Measurements from ENCODE around the gene DNHD1.
A peak's percentile ranks its signal among the peaks of the same experiment; 100 is the strongest.

DNHD1 gene

DNA sequence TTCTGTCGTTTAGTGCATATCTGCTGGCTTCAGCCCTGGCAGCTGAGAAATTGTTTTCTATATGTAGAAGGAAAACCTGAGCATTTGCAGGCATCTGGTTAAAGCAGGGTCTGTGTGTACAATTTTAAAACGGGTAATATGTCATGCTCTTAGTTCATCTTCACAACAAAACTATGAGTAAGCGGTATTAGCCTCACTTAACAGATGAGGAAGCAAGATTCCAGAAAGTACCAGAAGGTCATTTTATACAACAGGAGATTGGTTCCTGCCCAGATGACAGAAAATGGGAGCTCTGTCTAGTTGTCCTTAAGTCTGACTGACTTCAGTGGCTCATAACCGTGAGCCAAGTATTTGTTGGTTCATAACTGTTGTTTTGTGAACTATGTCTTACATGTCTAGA lies 14.6 kb upstream of the DNHD1 start:
- Histone ChIP-seq H3K9me3 (ENCODE audit: insufficient read depth, low read depth, low read length) (no peaks in the 10 kb centered on the region), H3K9ac (ENCODE audit: low read depth, low read length) (peak overlapping the region; percentile 94; the same call in 1 of the 2 replicates), H3K27ac (ENCODE audit: low read depth, low read length) (no peak overlapping the region), H3K36me3 (ENCODE audit: insufficient read depth, low read length) (peaks cover 80% of the 10 kb centered on the region), H3K4me1 (ENCODE audit: insufficient read depth, low read length) (peaks cover 8% of the 10 kb centered on the region; the same call in 1 of the 2 replicates), H3K27me3 (ENCODE audit: insufficient read depth, low read length) (no peaks in the 10 kb centered on the region), H3K4me3 (ENCODE audit: low read length) (peak overlapping the region; percentile 94)
- WGBS: 94% methylated on average over 4 of the region's 4 CpGs

DNA sequence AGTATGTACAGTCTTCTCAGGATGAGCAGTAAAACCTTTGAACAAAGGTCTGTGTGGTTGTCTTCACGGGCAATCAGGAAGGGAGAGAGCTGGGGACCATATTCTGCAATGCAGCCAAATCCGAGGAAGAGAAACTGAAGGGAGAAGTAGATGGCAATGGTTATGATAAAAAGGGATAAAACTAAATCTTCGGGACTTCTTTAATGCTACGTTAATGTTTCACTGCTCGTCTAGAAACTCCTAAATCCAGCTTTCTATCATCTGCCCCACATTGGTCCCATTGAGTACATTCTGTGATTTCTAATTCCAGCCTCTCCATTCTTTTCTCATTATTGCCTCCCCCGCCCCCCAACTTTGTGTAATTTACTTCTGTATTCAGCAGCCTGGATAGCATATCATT lies 14.1 kb upstream of the DNHD1 start:
- Histone ChIP-seq H3K27ac (ENCODE audit: low read depth, low read length) (no peak overlapping the region), H3K4me3 (ENCODE audit: low read length) (no peak overlapping the region), H3K9me3 (ENCODE audit: insufficient read depth, low read depth, low read length) (no peaks in the 10 kb centered on the region), H3K27me3 (ENCODE audit: insufficient read depth, low read length) (no peaks in the 10 kb centered on the region), H3K9ac (ENCODE audit: low read depth, low read length) (no peak overlapping the region), H3K36me3 (ENCODE audit: insufficient read depth, low read length) (peaks cover 80% of the 10 kb centered on the region), H3K4me1 (ENCODE audit: insufficient read depth, low read length) (peaks cover 8% of the 10 kb centered on the region; the same call in 1 of the 2 replicates)
- 95% methylated on average over 6 of the region's 6 CpGs for WGBS

DNA sequence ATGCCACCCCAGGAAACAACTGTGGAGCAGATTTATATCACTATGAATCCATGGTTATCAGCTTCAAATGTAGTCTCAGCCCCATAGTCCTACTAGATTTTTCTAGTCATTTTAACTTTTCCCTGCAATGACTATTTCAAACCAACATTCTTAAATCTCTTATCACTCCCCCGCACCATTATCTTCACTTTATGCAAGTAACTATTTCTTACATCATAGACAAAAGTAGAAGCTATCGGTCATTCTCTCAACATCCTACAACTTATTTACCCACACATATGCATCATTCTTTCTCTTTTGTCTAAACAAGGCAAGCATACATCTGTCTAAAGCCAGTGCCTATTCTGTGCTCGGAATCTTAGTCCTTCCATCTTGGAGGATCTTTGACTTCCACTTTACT lies 11.4 kb upstream of the DNHD1 start:
- no peak overlapping the region for H3K9ac ChIP-seq (ENCODE audit: low read depth, low read length)
- H3K27ac ChIP-seq (ENCODE audit: low read depth, low read length): no peak overlapping the region
- no peak overlapping the region for H3K4me3 ChIP-seq (ENCODE audit: low read length)
- H3K27me3 ChIP-seq (ENCODE audit: insufficient read depth, low read length): no peaks in the 10 kb centered on the region
- whole genome bisulfite sequencing: 94% methylated on average over 3 of the region's 3 CpGs
- peaks cover 4% of the 10 kb centered on the region; the same call in 1 of the 2 replicates for H3K4me1 ChIP-seq (ENCODE audit: insufficient read depth, low read length)
- no peaks in the 10 kb centered on the region for H3K9me3 ChIP-seq (ENCODE audit: insufficient read depth, low read depth, low read length)
- peaks cover 67% of the 10 kb centered on the region for H3K36me3 ChIP-seq (ENCODE audit: insufficient read depth, low read length)

DNA sequence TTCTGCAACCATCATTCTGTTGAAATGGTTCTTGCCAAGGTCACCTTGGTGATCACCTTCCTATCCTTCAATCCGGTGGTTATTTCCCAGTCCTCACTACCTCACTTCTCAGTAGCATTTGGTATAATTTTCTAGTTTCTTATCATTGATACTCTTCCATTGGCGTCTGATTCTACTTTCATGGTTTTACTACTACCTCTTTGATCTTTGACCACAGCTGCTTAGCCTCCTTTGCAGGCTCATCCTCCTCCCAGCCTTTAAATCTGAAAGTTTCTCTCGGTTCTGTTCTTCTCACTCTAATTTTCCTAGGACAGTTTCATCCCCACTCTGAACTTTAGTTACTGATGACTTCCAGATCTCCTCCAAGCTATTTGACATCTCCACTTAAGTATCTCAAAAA lies 10.8 kb upstream of the DNHD1 start:
- Histone ChIP-seq H3K4me3 (ENCODE audit: low read length) (no peak overlapping the region), H3K27me3 (ENCODE audit: insufficient read depth, low read length) (no peaks in the 10 kb centered on the region), H3K9me3 (ENCODE audit: insufficient read depth, low read depth, low read length) (no peaks in the 10 kb centered on the region), H3K9ac (ENCODE audit: low read depth, low read length) (no peak overlapping the region), H3K4me1 (ENCODE audit: insufficient read depth, low read length) (peaks cover 4% of the 10 kb centered on the region; the same call in 1 of the 2 replicates), H3K36me3 (ENCODE audit: insufficient read depth, low read length) (peaks cover 67% of the 10 kb centered on the region), H3K27ac (ENCODE audit: low read depth, low read length) (no peak overlapping the region)
- WGBS: 95% methylated on average over 3 of the region's 3 CpGs

DNA sequence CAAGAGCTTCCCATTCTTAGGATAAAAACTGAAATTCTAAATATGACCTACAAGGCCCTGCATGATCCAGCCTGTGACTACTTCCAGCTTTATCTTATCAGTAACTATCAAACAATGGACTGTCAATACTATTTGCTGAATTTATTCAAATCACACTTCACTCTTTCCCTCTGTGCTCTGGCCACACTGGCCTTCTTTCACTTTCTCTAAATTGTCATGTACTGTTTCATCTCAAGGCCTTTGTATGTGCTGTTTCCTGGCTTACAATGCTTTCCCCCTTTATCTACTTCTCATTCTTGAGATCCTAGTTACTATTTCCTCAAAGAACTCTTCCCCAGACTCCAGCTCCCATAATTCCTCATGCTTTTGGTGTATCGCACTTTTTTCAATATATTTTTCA lies 10.1 kb upstream of the DNHD1 start:
- H3K9ac ChIP-seq (ENCODE audit: low read depth, low read length): no peak overlapping the region
- H3K27ac ChIP-seq (ENCODE audit: low read depth, low read length): no peak overlapping the region
- WGBS: 100% methylated on average over 1 of the region's 1 CpG
- peaks cover 71% of the 10 kb centered on the region for H3K36me3 ChIP-seq (ENCODE audit: insufficient read depth, low read length)
- H3K4me3 ChIP-seq (ENCODE audit: low read length): no peak overlapping the region
- no peaks in the 10 kb centered on the region for H3K27me3 ChIP-seq (ENCODE audit: insufficient read depth, low read length)
- H3K4me1 ChIP-seq (ENCODE audit: insufficient read depth, low read length): peaks cover 4% of the 10 kb centered on the region; the same call in 1 of the 2 replicates
- no peaks in the 10 kb centered on the region for H3K9me3 ChIP-seq (ENCODE audit: insufficient read depth, low read depth, low read length)

DNA sequence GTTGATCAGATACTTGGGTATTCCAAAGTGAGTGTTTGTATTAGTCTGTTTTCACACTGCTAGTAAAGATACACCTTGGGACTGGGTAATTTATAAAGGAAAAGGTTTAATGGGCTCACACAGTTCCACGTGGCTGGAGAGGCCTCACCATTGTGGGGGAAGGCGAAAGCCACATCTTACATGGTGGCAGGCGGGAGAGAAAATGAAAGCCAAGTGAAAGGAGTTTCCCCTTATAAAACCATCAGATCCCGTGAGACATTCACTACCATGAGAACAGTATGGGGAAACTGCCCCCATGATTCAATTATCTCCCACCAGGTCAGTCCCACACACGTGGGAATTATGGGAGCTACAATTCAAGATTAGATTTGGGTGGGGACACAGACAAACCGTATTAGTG lies 8.7 kb upstream of the DNHD1 start:
- WGBS: 86% methylated on average over 6 of the region's 6 CpGs
- Histone ChIP-seq H3K4me1 (ENCODE audit: insufficient read depth, low read length) (no peaks in the 10 kb centered on the region), H3K4me3 (ENCODE audit: low read length) (no peak overlapping the region), H3K36me3 (ENCODE audit: insufficient read depth, low read length) (peaks cover 68% of the 10 kb centered on the region), H3K27me3 (ENCODE audit: insufficient read depth, low read length) (no peaks in the 10 kb centered on the region), H3K9me3 (ENCODE audit: insufficient read depth, low read depth, low read length) (no peaks in the 10 kb centered on the region), H3K27ac (ENCODE audit: low read depth, low read length) (no peak overlapping the region), H3K9ac (ENCODE audit: low read depth, low read length) (no peak overlapping the region)

DNA sequence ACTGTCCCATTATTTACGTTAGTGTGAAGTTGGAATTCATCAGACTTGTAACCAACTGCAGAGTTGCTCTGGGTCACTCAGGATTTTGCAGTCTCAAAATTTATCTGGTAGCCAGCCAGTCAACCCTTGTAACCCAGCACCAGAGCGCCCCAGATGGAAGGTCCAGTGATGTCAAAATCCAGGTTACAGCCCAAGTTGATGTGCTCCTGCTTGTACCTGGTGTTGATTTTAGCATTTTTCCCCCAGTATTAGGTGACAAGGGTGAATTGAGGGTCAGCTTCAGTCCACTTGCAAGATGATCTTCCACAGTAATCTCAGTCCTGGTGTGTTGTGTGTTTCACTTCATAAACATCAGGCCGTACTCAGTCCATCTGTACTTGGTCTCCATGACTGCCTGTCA lies 8.3 kb upstream of the DNHD1 start:
- WGBS: 94% methylated on average over 3 of the region's 3 CpGs
- Histone ChIP-seq H3K9me3 (ENCODE audit: insufficient read depth, low read depth, low read length) (no peaks in the 10 kb centered on the region), H3K9ac (ENCODE audit: low read depth, low read length) (no peak overlapping the region), H3K4me1 (ENCODE audit: insufficient read depth, low read length) (no peaks in the 10 kb centered on the region), H3K27ac (ENCODE audit: low read depth, low read length) (no peak overlapping the region), H3K4me3 (ENCODE audit: low read length) (no peak overlapping the region), H3K27me3 (ENCODE audit: insufficient read depth, low read length) (no peaks in the 10 kb centered on the region), H3K36me3 (ENCODE audit: insufficient read depth, low read length) (peaks cover 63% of the 10 kb centered on the region)

DNA sequence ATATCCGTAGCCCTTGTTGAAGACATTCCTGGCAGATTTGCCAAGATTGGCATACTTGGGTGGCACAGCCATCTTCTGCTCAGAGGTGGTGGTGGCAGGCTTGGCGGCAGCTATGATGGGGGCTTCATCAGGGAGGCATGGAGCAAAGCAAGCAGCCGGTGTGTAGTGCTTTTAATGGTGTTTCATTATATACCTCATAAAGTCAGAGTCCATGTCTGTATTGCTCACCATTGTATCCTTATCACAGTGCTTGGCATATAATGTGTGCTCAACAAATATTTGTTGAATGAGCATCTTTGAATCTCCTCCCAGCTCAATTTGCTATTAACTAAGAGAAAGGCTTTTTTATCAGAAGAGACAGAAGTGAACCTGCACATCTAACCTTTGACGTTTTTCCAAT lies 7.8 kb upstream of the DNHD1 start:
- H3K36me3 ChIP-seq (ENCODE audit: insufficient read depth, low read length): peaks cover 60% of the 10 kb centered on the region

DNA sequence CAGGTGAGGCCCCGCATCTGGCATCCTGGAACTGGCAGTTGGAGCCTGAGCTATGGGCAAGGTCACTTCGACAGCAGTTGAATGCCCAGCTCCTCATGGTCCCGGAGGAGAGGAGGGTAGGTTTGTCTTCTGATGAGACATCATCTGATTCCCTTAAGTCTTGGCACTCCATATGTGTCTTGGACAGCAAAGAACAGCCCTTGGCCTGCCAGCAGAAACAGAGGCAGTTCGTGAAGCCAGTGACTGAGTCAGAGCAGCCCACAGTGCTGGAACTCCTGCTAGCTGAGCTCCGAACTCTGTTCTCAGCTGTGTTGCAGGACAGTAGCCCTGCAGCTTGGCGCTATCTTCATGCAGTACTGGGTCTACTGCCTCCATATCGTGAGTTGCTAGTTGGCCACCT lies 1.0 kb downstream of the DNHD1 start:
- Histone ChIP-seq H3K9me3 (ENCODE audit: insufficient read depth, low read depth, low read length) (no peaks in the 10 kb centered on the region), H3K27me3 (ENCODE audit: insufficient read depth, low read length) (no peaks in the 10 kb centered on the region), H3K4me1 (ENCODE audit: insufficient read depth, low read length) (peaks cover 3% of the 10 kb centered on the region; the same call in 1 of the 2 replicates), H3K27ac (ENCODE audit: low read depth, low read length) (no peak overlapping the region), H3K36me3 (ENCODE audit: insufficient read depth, low read length) (peaks cover 27% of the 10 kb centered on the region), H3K4me3 (ENCODE audit: low read length) (no peak overlapping the region), H3K9ac (ENCODE audit: low read depth, low read length) (no peak overlapping the region)
- 73% methylated on average over 7 of the region's 7 CpGs for WGBS

More for the DNA sequence above, 7.8 kb upstream of the DNHD1 start:
- Histone ChIP-seq H3K4me1 (ENCODE audit: insufficient read depth, low read length) (no peaks in the 10 kb centered on the region), H3K27me3 (ENCODE audit: insufficient read depth, low read length) (no peaks in the 10 kb centered on the region), H3K9ac (ENCODE audit: low read depth, low read length) (no peak overlapping the region), H3K4me3 (ENCODE audit: low read length) (no peak overlapping the region), H3K27ac (ENCODE audit: low read depth, low read length) (no peak overlapping the region), H3K9me3 (ENCODE audit: insufficient read depth, low read depth, low read length) (no peaks in the 10 kb centered on the region)
- WGBS: 94% methylated on average over 3 of the region's 4 CpGs

DNA sequence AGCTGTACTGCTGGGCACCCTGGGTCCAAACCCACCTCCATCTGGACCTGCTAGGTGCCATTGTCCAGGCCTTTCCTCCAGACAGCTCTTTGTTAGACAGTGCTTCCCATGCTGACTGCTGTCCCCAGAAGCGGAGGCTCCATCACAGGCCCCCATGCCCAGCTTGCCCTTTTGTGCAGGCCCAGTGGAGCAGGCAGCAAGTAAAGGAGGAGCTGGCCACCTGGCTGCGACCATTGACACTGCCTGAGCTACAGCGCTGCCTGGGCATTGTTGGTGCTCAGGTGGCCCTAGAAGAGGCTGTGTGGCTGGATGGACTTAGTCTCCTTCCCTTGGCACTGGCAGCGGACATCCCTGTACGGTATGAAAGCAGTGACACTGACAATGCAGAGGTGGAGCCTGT lies 1.5 kb downstream of the DNHD1 start:
- Histone ChIP-seq H3K4me3 (ENCODE audit: low read length) (no peak overlapping the region), H3K4me1 (ENCODE audit: insufficient read depth, low read length) (peaks cover 3% of the 10 kb centered on the region; the same call in 1 of the 2 replicates), H3K36me3 (ENCODE audit: insufficient read depth, low read length) (peaks cover 30% of the 10 kb centered on the region), H3K27ac (ENCODE audit: low read depth, low read length) (no peak overlapping the region), H3K27me3 (ENCODE audit: insufficient read depth, low read length) (no peaks in the 10 kb centered on the region), H3K9ac (ENCODE audit: low read depth, low read length) (no peak overlapping the region), H3K9me3 (ENCODE audit: insufficient read depth, low read depth, low read length) (no peaks in the 10 kb centered on the region)
- 94% methylated on average over 5 of the region's 5 CpGs for WGBS

DNA sequence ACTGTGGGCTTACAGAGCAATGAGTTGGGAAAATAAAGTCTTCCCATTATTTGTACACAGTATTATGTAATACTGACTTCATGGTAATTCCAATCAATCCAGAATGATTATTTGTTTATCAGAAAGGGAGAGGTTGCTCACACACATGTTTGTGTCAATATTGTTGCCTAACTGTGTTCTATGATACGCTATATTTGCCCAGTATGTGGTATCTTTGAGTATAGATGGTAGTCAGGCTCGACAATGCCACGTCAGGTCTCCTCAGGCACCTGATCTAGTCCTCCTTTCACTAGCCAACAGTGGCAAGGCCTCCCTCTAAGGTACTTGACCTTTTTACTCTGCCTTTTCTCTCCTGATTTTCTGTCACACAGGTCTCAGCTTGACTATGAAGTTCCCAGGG lies 5.3 kb downstream of the DNHD1 start:
- H3K27me3 ChIP-seq (ENCODE audit: insufficient read depth, low read length): no peaks in the 10 kb centered on the region
- 96% methylated on average over 3 of the region's 3 CpGs for WGBS
- H3K4me3 ChIP-seq (ENCODE audit: low read length): no peak overlapping the region
- H3K9me3 ChIP-seq (ENCODE audit: insufficient read depth, low read depth, low read length): no peaks in the 10 kb centered on the region
- no peak overlapping the region for H3K27ac ChIP-seq (ENCODE audit: low read depth, low read length)
- H3K9ac ChIP-seq (ENCODE audit: low read depth, low read length): no peak overlapping the region
- peaks cover 2% of the 10 kb centered on the region; the same call in 1 of the 2 replicates for H3K4me1 ChIP-seq (ENCODE audit: insufficient read depth, low read length)
- peaks cover 23% of the 10 kb centered on the region for H3K36me3 ChIP-seq (ENCODE audit: insufficient read depth, low read length)

DNA sequence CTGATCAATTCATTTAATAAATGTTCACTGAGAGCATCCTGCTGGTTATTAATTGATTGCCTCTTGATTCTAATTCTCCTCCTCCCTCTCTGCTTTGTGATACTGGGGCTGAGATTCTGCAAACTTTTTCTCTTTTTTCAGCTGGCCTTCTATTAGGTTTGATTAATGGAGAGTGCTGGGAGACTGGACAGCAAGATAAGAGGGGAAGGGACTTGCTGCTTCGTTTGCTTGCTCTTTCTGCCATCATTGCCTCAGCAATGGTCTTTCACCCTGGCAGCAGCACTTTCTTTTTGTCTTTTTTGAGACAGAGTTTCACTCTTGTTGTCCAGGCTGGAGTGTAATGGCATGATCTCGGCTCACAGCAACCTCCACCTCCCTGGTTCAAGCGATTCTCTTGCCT lies 7.1 kb downstream of the DNHD1 start:
- Histone ChIP-seq H3K27ac (ENCODE audit: low read depth, low read length) (no peak overlapping the region), H3K4me3 (ENCODE audit: low read length) (no peak overlapping the region), H3K27me3 (ENCODE audit: insufficient read depth, low read length) (no peaks in the 10 kb centered on the region), H3K4me1 (ENCODE audit: insufficient read depth, low read length) (no peaks in the 10 kb centered on the region; the same call in 1 of the 2 replicates), H3K9ac (ENCODE audit: low read depth, low read length) (no peak overlapping the region), H3K36me3 (ENCODE audit: insufficient read depth, low read length) (peaks cover 18% of the 10 kb centered on the region), H3K9me3 (ENCODE audit: insufficient read depth, low read depth, low read length) (no peaks in the 10 kb centered on the region)
- 84% methylated on average over 3 of the region's 3 CpGs for WGBS

Measured in HUES64 (cell line).